ENCODE measurements around the gene C21orf58.
A peak's percentile ranks its signal among the peaks of the same experiment; 100 is the strongest.

C21orf58 gene

GRCh38 chr21:46357335-46357604, 33.6 kb upstream of the C21orf58 start:
- Mint-ChIP-seq H3K4me1 (ENCODE audit: low read depth) (peaks cover 4% of the 10 kb centered on the region), H3K27me3 (no peaks in the 10 kb centered on the region), H3K4me3 (no peak overlapping the region), H3K27ac (no peak overlapping the region), H3K36me3 (ENCODE audit: low read depth) (peaks cover 61% of the 10 kb centered on the region), H3K9me3 (no peaks in the 10 kb centered on the region)

GRCh38 chr21:46356494-46357334, 33.0 kb upstream of the C21orf58 start:
- H3K27ac Mint-ChIP-seq: no peak overlapping the region
- H3K9me3 Mint-ChIP-seq: no peaks in the 10 kb centered on the region
- peaks cover 4% of the 10 kb centered on the region for H3K4me1 Mint-ChIP-seq (ENCODE audit: low read depth)
- peaks cover 56% of the 10 kb centered on the region for H3K36me3 Mint-ChIP-seq (ENCODE audit: low read depth)
- no peaks in the 10 kb centered on the region for H3K27me3 Mint-ChIP-seq
- no peak overlapping the region for H3K4me3 Mint-ChIP-seq

- Mint-ChIP-seq H3K4me1 (ENCODE audit: low read depth) (peaks cover 4% of the 10 kb centered on the region), H3K27me3 (no peaks in the 10 kb centered on the region), H3K9me3 (no peaks in the 10 kb centered on the region), H3K27ac (no peak overlapping the region), H3K4me3 (no peak overlapping the region), H3K36me3 (ENCODE audit: low read depth) (peaks cover 55% of the 10 kb centered on the region)
Observed at GRCh38 chr21:46356005-46356338, 32.3 kb upstream of the C21orf58 start.

- no peaks in the 10 kb centered on the region for H3K9me3 Mint-ChIP-seq
- peak overlapping the region; percentile 57 for H3K27ac Mint-ChIP-seq
- H3K4me1 Mint-ChIP-seq (ENCODE audit: low read depth): peaks cover 4% of the 10 kb centered on the region
- H3K36me3 Mint-ChIP-seq (ENCODE audit: low read depth): peaks cover 56% of the 10 kb centered on the region
- no peak overlapping the region for H3K4me3 Mint-ChIP-seq
- H3K27me3 Mint-ChIP-seq: no peaks in the 10 kb centered on the region
Observed at GRCh38 chr21:46355161-46356004, 31.7 kb upstream of the C21orf58 start.

- Mint-ChIP-seq H3K36me3 (ENCODE audit: low read depth) (peaks cover 59% of the 10 kb centered on the region), H3K9me3 (no peaks in the 10 kb centered on the region), H3K27me3 (no peaks in the 10 kb centered on the region), H3K4me3 (no peak overlapping the region), H3K4me1 (ENCODE audit: low read depth) (peaks cover 4% of the 10 kb centered on the region), H3K27ac (no peak overlapping the region)
Observed at GRCh38 chr21:46354518-46354917, 30.8 kb upstream of the C21orf58 start.

- H3K4me3 Mint-ChIP-seq: no peak overlapping the region
- H3K4me1 Mint-ChIP-seq (ENCODE audit: low read depth): peaks cover 4% of the 10 kb centered on the region
- H3K9me3 Mint-ChIP-seq: no peaks in the 10 kb centered on the region
- H3K27ac Mint-ChIP-seq: no peak overlapping the region
- no peaks in the 10 kb centered on the region for H3K27me3 Mint-ChIP-seq
- peaks cover 60% of the 10 kb centered on the region for H3K36me3 Mint-ChIP-seq (ENCODE audit: low read depth)
Observed at GRCh38 chr21:46354046-46354445, 30.4 kb upstream of the C21orf58 start.

- H3K36me3 Mint-ChIP-seq (ENCODE audit: low read depth): peaks cover 63% of the 10 kb centered on the region
- H3K27ac Mint-ChIP-seq: no peak overlapping the region
- H3K4me3 Mint-ChIP-seq: no peak overlapping the region
- H3K27me3 Mint-ChIP-seq: no peaks in the 10 kb centered on the region
- H3K4me1 Mint-ChIP-seq (ENCODE audit: low read depth): peaks cover 4% of the 10 kb centered on the region
- H3K9me3 Mint-ChIP-seq: no peaks in the 10 kb centered on the region
Observed at GRCh38 chr21:46352913-46353312, 29.2 kb upstream of the C21orf58 start.

- Mint-ChIP-seq H3K4me1 (ENCODE audit: low read depth) (peaks cover 4% of the 10 kb centered on the region), H3K9me3 (no peaks in the 10 kb centered on the region), H3K4me3 (no peak overlapping the region), H3K27me3 (no peaks in the 10 kb centered on the region), H3K27ac (no peak overlapping the region), H3K36me3 (ENCODE audit: low read depth) (peaks cover 63% of the 10 kb centered on the region)
Observed at GRCh38 chr21:46352164-46352515, 28.5 kb upstream of the C21orf58 start.

- Mint-ChIP-seq H3K27me3 (no peaks in the 10 kb centered on the region), H3K27ac (no peak overlapping the region), H3K9me3 (no peaks in the 10 kb centered on the region), H3K4me3 (no peak overlapping the region), H3K4me1 (ENCODE audit: low read depth) (peaks cover 4% of the 10 kb centered on the region), H3K36me3 (ENCODE audit: low read depth) (peaks cover 63% of the 10 kb centered on the region)
Observed at GRCh38 chr21:46351476-46352163, 27.9 kb upstream of the C21orf58 start.

- Mint-ChIP-seq H3K4me1 (ENCODE audit: low read depth) (peaks cover 4% of the 10 kb centered on the region), H3K4me3 (no peak overlapping the region), H3K9me3 (no peaks in the 10 kb centered on the region), H3K27me3 (no peaks in the 10 kb centered on the region), H3K36me3 (ENCODE audit: low read depth) (peaks cover 67% of the 10 kb centered on the region), H3K27ac (no peak overlapping the region)
Observed at GRCh38 chr21:46350981-46351380, 27.3 kb upstream of the C21orf58 start.

- H3K9me3 Mint-ChIP-seq: no peaks in the 10 kb centered on the region
- H3K36me3 Mint-ChIP-seq (ENCODE audit: low read depth): peaks cover 71% of the 10 kb centered on the region
- peaks cover 4% of the 10 kb centered on the region for H3K4me1 Mint-ChIP-seq (ENCODE audit: low read depth)
- no peak overlapping the region for H3K27ac Mint-ChIP-seq
- H3K4me3 Mint-ChIP-seq: no peak overlapping the region
- H3K27me3 Mint-ChIP-seq: no peaks in the 10 kb centered on the region
Observed at GRCh38 chr21:46350571-46350970, 26.9 kb upstream of the C21orf58 start.

- Mint-ChIP-seq H3K9me3 (no peaks in the 10 kb centered on the region), H3K27me3 (no peaks in the 10 kb centered on the region), H3K36me3 (ENCODE audit: low read depth) (peaks cover 70% of the 10 kb centered on the region), H3K27ac (no peak overlapping the region), H3K4me3 (no peak overlapping the region), H3K4me1 (ENCODE audit: low read depth) (no peaks in the 10 kb centered on the region)
Observed at GRCh38 chr21:46349134-46349760, 25.6 kb upstream of the C21orf58 start.

- no peaks in the 10 kb centered on the region for H3K4me1 Mint-ChIP-seq (ENCODE audit: low read depth)
- H3K36me3 Mint-ChIP-seq (ENCODE audit: low read depth): peaks cover 68% of the 10 kb centered on the region
- no peak overlapping the region for H3K4me3 Mint-ChIP-seq
- no peaks in the 10 kb centered on the region for H3K27me3 Mint-ChIP-seq
- no peaks in the 10 kb centered on the region for H3K9me3 Mint-ChIP-seq
- H3K27ac Mint-ChIP-seq: no peak overlapping the region
Observed at GRCh38 chr21:46347791-46348381, 24.2 kb upstream of the C21orf58 start.

GRCh38 chr21:46347203-46347550, 23.5 kb upstream of the C21orf58 start:
- H3K4me1 Mint-ChIP-seq (ENCODE audit: low read depth): no peaks in the 10 kb centered on the region
- no peaks in the 10 kb centered on the region for H3K27me3 Mint-ChIP-seq
- H3K4me3 Mint-ChIP-seq: no peak overlapping the region
- H3K36me3 Mint-ChIP-seq (ENCODE audit: low read depth): peaks cover 70% of the 10 kb centered on the region
- no peaks in the 10 kb centered on the region for H3K9me3 Mint-ChIP-seq
- no peak overlapping the region for H3K27ac Mint-ChIP-seq
